ENCODE measurements around the gene GLO1.

- peak; percentile 25 for TF ChIP-seq CTCF (IDR thresholded peaks at IDR 0.05; ENCODE audit: low read depth, low read length, missing input control)
- no peak for TF ChIP-seq SP1 (IDR thresholded peaks at IDR 0.05)
- TF ChIP-seq, protein P1, sequence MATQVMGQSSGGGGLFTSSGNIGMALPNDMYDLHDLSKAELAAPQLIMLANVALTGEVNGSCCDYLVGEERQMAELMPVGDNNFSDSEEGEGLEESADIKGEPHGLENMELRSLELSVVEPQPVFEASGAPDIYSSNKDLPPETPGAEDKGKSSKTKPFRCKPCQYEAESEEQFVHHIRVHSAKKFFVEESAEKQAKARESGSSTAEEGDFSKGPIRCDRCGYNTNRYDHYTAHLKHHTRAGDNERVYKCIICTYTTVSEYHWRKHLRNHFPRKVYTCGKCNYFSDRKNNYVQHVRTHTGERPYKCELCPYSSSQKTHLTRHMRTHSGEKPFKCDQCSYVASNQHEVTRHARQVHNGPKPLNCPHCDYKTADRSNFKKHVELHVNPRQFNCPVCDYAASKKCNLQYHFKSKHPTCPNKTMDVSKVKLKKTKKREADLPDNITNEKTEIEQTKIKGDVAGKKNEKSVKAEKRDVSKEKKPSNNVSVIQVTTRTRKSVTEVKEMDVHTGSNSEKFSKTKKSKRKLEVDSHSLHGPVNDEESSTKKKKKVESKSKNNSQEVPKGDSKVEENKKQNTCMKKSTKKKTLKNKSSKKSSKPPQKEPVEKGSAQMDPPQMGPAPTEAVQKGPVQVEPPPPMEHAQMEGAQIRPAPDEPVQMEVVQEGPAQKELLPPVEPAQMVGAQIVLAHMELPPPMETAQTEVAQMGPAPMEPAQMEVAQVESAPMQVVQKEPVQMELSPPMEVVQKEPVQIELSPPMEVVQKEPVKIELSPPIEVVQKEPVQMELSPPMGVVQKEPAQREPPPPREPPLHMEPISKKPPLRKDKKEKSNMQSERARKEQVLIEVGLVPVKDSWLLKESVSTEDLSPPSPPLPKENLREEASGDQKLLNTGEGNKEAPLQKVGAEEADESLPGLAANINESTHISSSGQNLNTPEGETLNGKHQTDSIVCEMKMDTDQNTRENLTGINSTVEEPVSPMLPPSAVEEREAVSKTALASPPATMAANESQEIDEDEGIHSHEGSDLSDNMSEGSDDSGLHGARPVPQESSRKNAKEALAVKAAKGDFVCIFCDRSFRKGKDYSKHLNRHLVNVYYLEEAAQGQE (IDR thresholded peaks at IDR 0.05) = no peak
- TF ChIP-seq GABPA (IDR thresholded peaks at IDR 0.05 in 1 of 2, conservative IDR thresholded peaks at IDR 0.05 in 1 of 2) = no peak
- TF ChIP-seq, protein P2, sequence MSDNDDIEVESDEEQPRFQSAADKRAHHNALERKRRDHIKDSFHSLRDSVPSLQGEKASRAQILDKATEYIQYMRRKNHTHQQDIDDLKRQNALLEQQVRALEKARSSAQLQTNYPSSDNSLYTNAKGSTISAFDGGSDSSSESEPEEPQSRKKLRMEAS (IDR thresholded peaks at IDR 0.05) = no peak
- TF ChIP-seq JUND (IDR thresholded peaks at IDR 0.05) = no peak
- TF ChIP-seq, protein P3, sequence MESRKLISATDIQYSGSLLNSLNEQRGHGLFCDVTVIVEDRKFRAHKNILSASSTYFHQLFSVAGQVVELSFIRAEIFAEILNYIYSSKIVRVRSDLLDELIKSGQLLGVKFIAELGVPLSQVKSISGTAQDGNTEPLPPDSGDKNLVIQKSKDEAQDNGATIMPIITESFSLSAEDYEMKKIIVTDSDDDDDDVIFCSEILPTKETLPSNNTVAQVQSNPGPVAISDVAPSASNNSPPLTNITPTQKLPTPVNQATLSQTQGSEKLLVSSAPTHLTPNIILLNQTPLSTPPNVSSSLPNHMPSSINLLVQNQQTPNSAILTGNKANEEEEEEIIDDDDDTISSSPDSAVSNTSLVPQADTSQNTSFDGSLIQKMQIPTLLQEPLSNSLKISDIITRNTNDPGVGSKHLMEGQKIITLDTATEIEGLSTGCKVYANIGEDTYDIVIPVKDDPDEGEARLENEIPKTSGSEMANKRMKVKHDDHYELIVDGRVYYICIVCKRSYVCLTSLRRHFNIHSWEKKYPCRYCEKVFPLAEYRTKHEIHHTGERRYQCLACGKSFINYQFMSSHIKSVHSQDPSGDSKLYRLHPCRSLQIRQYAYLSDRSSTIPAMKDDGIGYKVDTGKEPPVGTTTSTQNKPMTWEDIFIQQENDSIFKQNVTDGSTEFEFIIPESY (IDR thresholded peaks at IDR 0.05) = no peak
- TF ChIP-seq ATF3 (IDR thresholded peaks at IDR 0.05) = no peak
- TF ChIP-seq TAF1 (conservative IDR thresholded peaks at IDR 0.05) = no peak
- TF ChIP-seq RAD21 (IDR thresholded peaks at IDR 0.05) = peak; percentile 63 to 68
- TF ChIP-seq YY1 (IDR thresholded peaks at IDR 0.05) = no peak
- TF ChIP-seq FOXA1 (IDR thresholded peaks at IDR 0.05) = no peak
- no peak for TF ChIP-seq EGR1 (IDR thresholded peaks at IDR 0.05; ENCODE audit: low read depth in 2 of 2)
- TF ChIP-seq RXRA (IDR thresholded peaks at IDR 0.05) = no peak
Observed at GRCh38 chr6:38739532-38739931, 36.6 kb upstream of the GLO1 start.
